NCI-H510A (cell line): ENCODE data around the gene ABHD2.
"Not testable (repeated sequence)": the region's sequence is repeated elsewhere in the genome, so short reads cannot be mapped to it uniquely, and the experiment has no call there.

Source experiments
- DNase-seq: peaks from one replicate; lab custom pipeline; 2025; lab: John Stamatoyannopoulos, UW

Gene ABHD2

GRCh38 chr15:89075101-89075640 is 13.1 kb upstream of the ABHD2 start:
- no peak for DNase-seq

- no peak for DNase-seq
These were observed 12.4 kb upstream of the ABHD2 start for GRCh38 chr15:89075846-89076245.

GRCh38 chr15:89077750-89078149 is 10.5 kb upstream of the ABHD2 start:
- no peak for DNase-seq

GRCh38 chr15:89078851-89079810 is 9.1 kb upstream of the ABHD2 start:
- no peak for DNase-seq

GRCh38 chr15:89081878-89082277 is 6.4 kb upstream of the ABHD2 start:
- DNase-seq: no peak

- DNase-seq: no peak
These were observed 5.0 kb upstream of the ABHD2 start for GRCh38 chr15:89083246-89083645.

- no peak for DNase-seq
These were observed 2.8 kb upstream of the ABHD2 start for GRCh38 chr15:89085289-89085926.

- DNase-seq: not testable (repeated sequence)
These were observed 2.3 kb upstream of the ABHD2 start for GRCh38 chr15:89085933-89086332.

- not testable (repeated sequence) for DNase-seq
These were observed 1.9 kb upstream of the ABHD2 start for GRCh38 chr15:89086390-89086789.

GRCh38 chr15:89087161-89087829 is 961 bp upstream of the ABHD2 start:
- DNase-seq: no peak

GRCh38 chr15:89088605-89089315 is 504 bp downstream of the ABHD2 start:
- no peak for DNase-seq

- DNase-seq: no peak
These were observed 1.3 kb downstream of the ABHD2 start for GRCh38 chr15:89089316-89090230.

- no peak for DNase-seq
These were observed 2.8 kb downstream of the ABHD2 start for GRCh38 chr15:89090791-89091626.

GRCh38 chr15:89091627-89092220 is 3.5 kb downstream of the ABHD2 start:
- DNase-seq: no peak

- DNase-seq: no peak
These were observed 5.3 kb downstream of the ABHD2 start for GRCh38 chr15:89093509-89093908.

GRCh38 chr15:89095073-89095472 is 6.8 kb downstream of the ABHD2 start:
- no peak for DNase-seq

GRCh38 chr15:89095556-89095955 is 7.3 kb downstream of the ABHD2 start:
- DNase-seq: no peak

GRCh38 chr15:89096664-89097063 is 8.4 kb downstream of the ABHD2 start:
- DNase-seq: no peak

GRCh38 chr15:89097313-89097712 is 9.1 kb downstream of the ABHD2 start:
- DNase-seq: no peak
